Mesenchymal stem cell (in vitro differentiated cells and primary cell): ENCODE data around the gene MYOM1.

ENCODE experiments used
- DNase-seq: peaks from one replicate; pipeline ENCODE4 v3.0.0-alpha.2; 2013
- H2AFZ ChIP-seq: one replicate; pipeline ENCODE4 v1.6.1; 2013; ENCODE audit warnings: low read depth, mild to moderate bottlenecking, control low read depth, inconsistent platforms, low read length, moderate library complexity
- H2AK5ac ChIP-seq: 2 replicates; pipeline ENCODE4 v1.6.1; 2013; ENCODE audit warnings: low read length, moderate library complexity, mild to moderate bottlenecking, inconsistent platforms; ENCODE audit not compliant: severe bottlenecking
- H2BK120ac ChIP-seq: one replicate; pipeline ENCODE4 v1.6.1; 2013; ENCODE audit warnings: low read depth, mild to moderate bottlenecking, inconsistent platforms, low read length, moderate library complexity
- H2BK12ac ChIP-seq, 2 experiments: one replicate each; pipeline ENCODE4 v1.6.1; 2013; ENCODE audit warnings: inconsistent platforms in 2 of 2, low read length in 2 of 2, mild to moderate bottlenecking in 2 of 2, moderate library complexity in 2 of 2, control low read depth in 1 of 2
- H2BK15ac ChIP-seq: one replicate; pipeline ENCODE4 v1.6.1; 2013; ENCODE audit warnings: mild to moderate bottlenecking, low read depth, inconsistent platforms; ENCODE audit not compliant: poor library complexity, severe bottlenecking
- H2BK5ac ChIP-seq: 2 replicates; pipeline ENCODE4 v1.6.1; 2013; ENCODE audit warnings: low read depth, mild to moderate bottlenecking, low read length, control low read depth, inconsistent platforms; ENCODE audit not compliant: poor library complexity, severe bottlenecking
- H3K14ac ChIP-seq, 2 experiments: one replicate each; pipeline ENCODE4 v1.6.1; 2013; ENCODE audit warnings: inconsistent platforms in 2 of 2, low read length in 2 of 2, control low read depth in 1 of 2, mild to moderate bottlenecking in 1 of 2, moderate library complexity in 1 of 2
- H3K18ac ChIP-seq, 2 experiments: one replicate each; pipeline ENCODE4 v1.6.1; 2013; ENCODE audit warnings: inconsistent platforms in 2 of 2, low read length in 2 of 2, control low read depth in 1 of 2, low read depth in 1 of 2, mild to moderate bottlenecking in 1 of 2
- H3K23ac ChIP-seq, 2 experiments: one replicate each; pipeline ENCODE4 v1.6.1; 2013; ENCODE audit warnings: inconsistent platforms in 2 of 2, low read length in 2 of 2, mild to moderate bottlenecking in 2 of 2, moderate library complexity in 2 of 2, control low read depth in 1 of 2
- H3K27ac ChIP-seq: 2 replicates; pipeline ENCODE4 v1.5.1; 2013; ENCODE audit warnings: mild to moderate bottlenecking, moderate library complexity, low read length, control low read depth, inconsistent platforms; ENCODE audit not compliant: poor library complexity, severe bottlenecking
- H3K27me3 ChIP-seq, 2 experiments: 2 replicates each; pipeline versions ENCODE4 v1.6.1 to v1.7.0; 2013; ENCODE audit warnings: low read length in 2 of 2, mild to moderate bottlenecking in 2 of 2, moderate library complexity in 2 of 2, control low read depth in 1 of 2, inconsistent platforms in 1 of 2; ENCODE audit not compliant: control insufficient read depth in 1 of 2, insufficient read depth in 1 of 2
- H3K36me3 ChIP-seq, 2 experiments: 2 replicates each; pipeline versions ENCODE4 v1.6.1 to v1.7.0; 2013; ENCODE audit warnings: low read length in 2 of 2, control low read depth in 1 of 2, inconsistent platforms in 1 of 2, low read depth in 1 of 2, mild to moderate bottlenecking in 1 of 2; ENCODE audit not compliant: insufficient read depth in 2 of 2, control insufficient read depth in 1 of 2
- H3K4ac ChIP-seq, 2 experiments: one replicate each; pipeline ENCODE4 v1.6.1; 2013; ENCODE audit warnings: inconsistent platforms in 2 of 2, low read length in 2 of 2, mild to moderate bottlenecking in 2 of 2, moderate library complexity in 2 of 2, control low read depth in 1 of 2, low read depth in 1 of 2
- H3K4me1 ChIP-seq: 2 replicates; pipeline ENCODE4 v1.6.1; 2013; ENCODE audit warnings: low read depth, low read length, control low read depth; ENCODE audit not compliant: control insufficient read depth, insufficient read depth
- H3K4me2 ChIP-seq: 2 replicates; pipeline ENCODE4 v1.6.1; 2013; ENCODE audit warnings: low read length, mild to moderate bottlenecking, inconsistent platforms; ENCODE audit not compliant: poor library complexity, severe bottlenecking
- H3K4me3 ChIP-seq, 2 experiments: 2 replicates each; pipeline versions ENCODE4 v1.5.1 to v1.7.0; 2013; ENCODE audit warnings: low read length in 2 of 2, mild to moderate bottlenecking in 2 of 2, control low read depth in 1 of 2, low read depth in 1 of 2; ENCODE audit not compliant: insufficient read depth in 1 of 2
- H3K79me1 ChIP-seq: replicated peaks from 2 replicates; pipeline ENCODE4 v1.6.1; 2013; ENCODE audit warnings: mild to moderate bottlenecking, control low read depth, low read length, inconsistent platforms; ENCODE audit not compliant: poor library complexity, severe bottlenecking
- H3K9ac ChIP-seq: 2 replicates; pipeline ENCODE4 v1.7.0; 2013; ENCODE audit warnings: mild to moderate bottlenecking, low read length, moderate library complexity
- H3K9me3 ChIP-seq: 2 replicates; pipeline ENCODE4 v1.7.0; 2013; ENCODE audit warnings: mild to moderate bottlenecking, low read length; ENCODE audit not compliant: control insufficient read depth
- H4K8ac ChIP-seq: one replicate; pipeline ENCODE4 v1.6.1; 2013; ENCODE audit warnings: inconsistent platforms, mild to moderate bottlenecking, low read length, moderate library complexity
- H4K91ac ChIP-seq: one replicate; pipeline ENCODE4 v1.6.1; 2013; ENCODE audit warnings: mild to moderate bottlenecking, low read length, inconsistent platforms
- WGBS: methylation state at CpG from one replicate; pipeline ENCODE4 v1.1.7; 2013; ENCODE audit warnings: mixed read lengths; 5-methylcytosine and 5-hydroxymethylcytosine counted together

Gene MYOM1

GRCh38 chr18:3095921-3096320 is 123.8 kb downstream of the MYOM1 start:
- no peak overlapping the region for H3K27ac ChIP-seq
- no peak overlapping the region for H2BK120ac ChIP-seq
- H3K36me3 ChIP-seq, result no peaks in the 10 kb centered on the region
- H2BK12ac ChIP-seq, result no peak overlapping the region
- no peak overlapping the region for H2AK5ac ChIP-seq
- H3K4me1 ChIP-seq, result peaks cover 3% of the 10 kb centered on the region
- no peak overlapping the region for H2BK5ac ChIP-seq
- no peak overlapping the region for H3K4ac ChIP-seq
- no peak overlapping the region for H3K4me2 ChIP-seq
- H3K23ac ChIP-seq, result no peak overlapping the region
- no peaks in the 10 kb centered on the region for H3K27me3 ChIP-seq
- H3K14ac ChIP-seq, result no peak overlapping the region
- no peaks in the 10 kb centered on the region for H3K9me3 ChIP-seq
- H2AFZ ChIP-seq, result no peak overlapping the region
- H4K8ac ChIP-seq, result no peak overlapping the region
- H2BK15ac ChIP-seq, result no peak overlapping the region
- H3K79me1 ChIP-seq, result no peaks in the 10 kb centered on the region
- H3K4me3 ChIP-seq, result no peak overlapping the region
- no peak for DNase-seq
- H3K9ac ChIP-seq, result no peak overlapping the region
- H4K91ac ChIP-seq, result no peak overlapping the region
- no peak overlapping the region for H3K18ac ChIP-seq
- WGBS, result 95% methylated on average over 4 of the region's 5 CpGs

GRCh38 chr18:3094338-3094684 is 125.5 kb downstream of the MYOM1 start:
- Histone ChIP-seq H4K8ac (no peak overlapping the region), H3K4me1 (no peaks in the 10 kb centered on the region), H2BK120ac (no peak overlapping the region), H3K23ac (no peak overlapping the region), H3K14ac (no peak overlapping the region), H2AK5ac (no peak overlapping the region), H2AFZ (no peak overlapping the region), H3K27ac (no peak overlapping the region), H3K4ac (no peak overlapping the region), H2BK12ac (no peak overlapping the region), H3K36me3 (no peaks in the 10 kb centered on the region), H2BK5ac (no peak overlapping the region), H3K4me3 (no peak overlapping the region), H3K18ac (no peak overlapping the region), H3K27me3 (no peaks in the 10 kb centered on the region), H3K79me1 (no peaks in the 10 kb centered on the region), H3K4me2 (no peak overlapping the region), H2BK15ac (no peak overlapping the region), H4K91ac (no peak overlapping the region), H3K9me3 (no peaks in the 10 kb centered on the region), H3K9ac (no peak overlapping the region)
- DNase-seq, result no peak

GRCh38 chr18:3093624-3094337 is 126.0 kb downstream of the MYOM1 start:
- Histone ChIP-seq H2BK15ac (no peak overlapping the region), H4K8ac (no peak overlapping the region), H2BK12ac (no peak overlapping the region), H3K4me1 (no peaks in the 10 kb centered on the region), H3K9me3 (no peaks in the 10 kb centered on the region), H4K91ac (no peak overlapping the region), H3K79me1 (no peaks in the 10 kb centered on the region), H3K4me2 (no peak overlapping the region), H2AFZ (no peak overlapping the region), H3K27ac (no peak overlapping the region), H3K14ac (no peak overlapping the region), H2BK120ac (no peak overlapping the region), H3K18ac (no peak overlapping the region), H3K36me3 (no peaks in the 10 kb centered on the region), H3K9ac (no peak overlapping the region), H3K27me3 (no peaks in the 10 kb centered on the region), H3K4ac (no peak overlapping the region), H3K4me3 (no peak overlapping the region), H2BK5ac (no peak overlapping the region), H2AK5ac (no peak overlapping the region), H3K23ac (no peak overlapping the region)
- DNase-seq, result no peak
- 97% methylated on average over 6 of the region's 10 CpGs for whole genome bisulfite sequencing

DNA sequence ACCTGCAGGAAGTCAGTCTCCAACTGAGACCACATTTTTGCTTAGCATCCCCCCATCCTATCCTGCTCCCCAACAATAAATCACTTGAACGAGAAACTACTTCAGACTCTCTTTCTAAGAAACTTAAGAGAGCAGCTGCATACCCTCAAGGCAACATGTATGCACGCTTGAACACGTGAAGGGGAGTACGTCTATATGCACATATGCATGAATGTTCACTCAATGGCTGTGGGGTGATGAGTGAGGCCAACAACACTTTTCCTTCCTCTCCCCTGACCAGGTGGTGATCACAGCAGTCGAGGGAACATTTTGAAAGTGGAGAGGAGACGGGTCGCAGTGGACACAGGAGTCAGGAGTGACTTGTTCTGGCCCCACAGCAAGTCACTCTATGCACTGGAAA is 127.0 kb downstream of the MYOM1 start:
- Histone ChIP-seq H3K9ac (no peak overlapping the region), H3K4ac (no peak overlapping the region), H2BK120ac (no peak overlapping the region), H3K23ac (no peak overlapping the region), H3K18ac (peak overlapping the region in 1 of 2 experiments; percentile 37), H2AFZ (no peak overlapping the region), H3K9me3 (no peaks in the 10 kb centered on the region), H3K36me3 (no peaks in the 10 kb centered on the region), H4K91ac (no peak overlapping the region), H3K27ac (no peak overlapping the region), H3K27me3 (peaks cover 0 to 3% of the 10 kb centered on the region in 2 experiments), H3K4me1 (no peaks in the 10 kb centered on the region), H2AK5ac (no peak overlapping the region), H2BK12ac (no peak overlapping the region), H4K8ac (no peak overlapping the region), H2BK15ac (no peak overlapping the region), H3K14ac (no peak overlapping the region), H2BK5ac (no peak overlapping the region), H3K4me2 (no peak overlapping the region), H3K4me3 (no peak overlapping the region), H3K79me1 (no peaks in the 10 kb centered on the region)
- WGBS, result 92% methylated on average over 7 of the region's 7 CpGs
- DNase-seq, result no peak
